Fibroblast of lung (primary cell): ENCODE data around the gene UBXN6.

Experiments used
- EZH2 ChIP-seq: IDR thresholded peaks from 2 replicates; pipeline ENCODE4 v1.5.1; 2012; ENCODE audit warnings: low read length, control low read depth, mild to moderate bottlenecking; ENCODE audit errors: missing control alignments
- TF ChIP-seq, protein P1 (sequence below), 2 donors: IDR thresholded peaks in 1 of 2; conservative IDR thresholded peaks in 1 of 2; 1 replicate in 1 of 2; 2 replicates in 1 of 2; pipeline ENCODE4 v1.5.1; 2011 to 2012; ENCODE audit warnings: low read length in 2 of 2, control low read depth in 1 of 2, inconsistent platforms in 1 of 2, low read depth in 1 of 2, mild to moderate bottlenecking in 1 of 2

DNA sequence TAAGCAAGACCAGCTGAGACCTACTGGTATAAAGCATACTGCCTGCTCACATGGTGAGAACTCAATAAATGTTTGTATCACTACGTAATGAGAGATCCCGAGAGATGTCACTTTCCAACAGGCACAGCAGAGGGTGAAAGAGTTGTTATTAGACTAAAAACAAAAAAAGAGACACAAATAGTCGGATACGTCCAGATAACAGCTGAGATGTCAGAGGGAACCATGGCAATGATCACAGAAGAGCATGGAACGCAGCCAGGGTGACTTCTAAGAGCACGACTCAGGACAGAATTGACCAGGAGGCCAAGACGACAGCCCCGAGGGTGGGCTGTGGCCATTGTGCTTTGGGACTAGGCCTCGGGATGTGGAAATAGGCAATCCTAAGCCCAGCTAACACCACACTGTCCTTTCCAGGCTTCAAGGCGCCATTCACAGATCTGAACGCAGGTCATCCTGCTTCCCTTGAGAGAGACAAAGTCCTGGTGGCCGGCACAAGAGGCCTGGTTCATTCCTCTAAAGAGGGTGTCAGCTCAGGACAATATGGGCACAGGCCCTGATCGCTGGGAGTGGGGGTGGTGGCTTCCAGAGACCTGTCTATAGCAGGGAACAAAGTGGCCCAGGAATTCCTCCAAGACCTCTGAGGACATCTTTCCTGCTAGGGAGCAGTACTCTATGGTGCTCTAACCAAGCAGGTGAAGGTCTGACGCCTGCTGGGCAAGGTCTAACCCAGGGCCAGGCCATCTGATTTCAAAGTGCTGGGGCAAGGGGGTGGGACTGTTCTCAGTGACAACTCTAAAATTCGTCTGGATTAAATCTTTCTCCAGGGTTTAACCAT, 60.4 kb downstream of the UBXN6 start:
- TF ChIP-seq, protein P1, sequence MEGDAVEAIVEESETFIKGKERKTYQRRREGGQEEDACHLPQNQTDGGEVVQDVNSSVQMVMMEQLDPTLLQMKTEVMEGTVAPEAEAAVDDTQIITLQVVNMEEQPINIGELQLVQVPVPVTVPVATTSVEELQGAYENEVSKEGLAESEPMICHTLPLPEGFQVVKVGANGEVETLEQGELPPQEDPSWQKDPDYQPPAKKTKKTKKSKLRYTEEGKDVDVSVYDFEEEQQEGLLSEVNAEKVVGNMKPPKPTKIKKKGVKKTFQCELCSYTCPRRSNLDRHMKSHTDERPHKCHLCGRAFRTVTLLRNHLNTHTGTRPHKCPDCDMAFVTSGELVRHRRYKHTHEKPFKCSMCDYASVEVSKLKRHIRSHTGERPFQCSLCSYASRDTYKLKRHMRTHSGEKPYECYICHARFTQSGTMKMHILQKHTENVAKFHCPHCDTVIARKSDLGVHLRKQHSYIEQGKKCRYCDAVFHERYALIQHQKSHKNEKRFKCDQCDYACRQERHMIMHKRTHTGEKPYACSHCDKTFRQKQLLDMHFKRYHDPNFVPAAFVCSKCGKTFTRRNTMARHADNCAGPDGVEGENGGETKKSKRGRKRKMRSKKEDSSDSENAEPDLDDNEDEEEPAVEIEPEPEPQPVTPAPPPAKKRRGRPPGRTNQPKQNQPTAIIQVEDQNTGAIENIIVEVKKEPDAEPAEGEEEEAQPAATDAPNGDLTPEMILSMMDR (conservative IDR thresholded peaks at IDR 0.05 in 1 of 2, IDR thresholded peaks at IDR 0.05 in 1 of 2; ENCODE audit: low read depth in 1 of 2, low read length in 2 of 2) = no peak
- TF ChIP-seq EZH2 = no peak
